ENCODE measurements around the gene ULK2. TPM values are rescaled to one million over a fixed set of nuclear protein-coding genes. Genes with fewer than 3 reads are reported as not detected.

The ULK2 gene
- total RNA-seq, 1 donor from 2014 or later, result 46.0 TPM

Other genes starting within 250 kb of the ULK2 start
- 74.3 TPM for gene ALDH3A2, start 219.2 kb downstream of the ULK2 start, total RNA-seq
- not detected for gene SLC47A2, start 151.4 kb downstream of the ULK2 start, total RNA-seq
- gene ALDH3A1, start 119.6 kb downstream of the ULK2 start, total RNA-seq, result 0.76 TPM
- 56.8 TPM for gene AKAP10, start 109.9 kb upstream of the ULK2 start, total RNA-seq
- 53.6 TPM for gene SPECC1, start 141.4 kb upstream of the ULK2 start, total RNA-seq